Hepatocyte (in vitro differentiated cells): ENCODE measurements around the gene STIMATE.

Source experiments
- CTCF ChIP-seq: fragments of 200-600 bp; sonication (generic); IDR thresholded peaks from 2 replicates; pipeline ENCODE4 v1.5.1; 2016; ENCODE audit warnings: antibody characterized with exemption, mild to moderate bottlenecking; ENCODE audit not compliant: poor library complexity
- EZH2phosphoT487 ChIP-seq: fragments of 200-600 bp; sonication (generic); IDR thresholded peaks from one replicate; pipeline ENCODE4 v1.6.1; 2018; ENCODE audit warnings: antibody characterized with exemption, mild to moderate bottlenecking, low read depth, moderate library complexity; ENCODE audit not compliant: unreplicated experiment, severe bottlenecking

- no peak for TF ChIP-seq CTCF
- TF ChIP-seq EZH2phosphoT487 = no peak
These were observed 22.3 kb downstream of the STIMATE start for GRCh38 chr3:52874864-52875587.
